ENCODE data around the gene TUBAL3.

Gene TUBAL3

GRCh38 chr10:5404208-5405041 is at the start of gene TUBAL3:
Gene TUBAL3, minus strand, starts transcription at chr10:5404828. Its CDS starts 36 bp downstream, at chr10:5404792.
- no peak for DNase-seq (ENCODE audit: low read depth in 1 of 2, low spot score in 1 of 2)

GRCh38 chr10:5453749-5454489 is 49.3 kb upstream of the TUBAL3 start:
- no peak for DNase-seq (ENCODE audit: low read depth in 1 of 2, low spot score in 1 of 2)

- DNase-seq (ENCODE audit: low read depth in 1 of 2, low spot score in 1 of 2), result no peak
Observed at GRCh38 chr10:5450605-5451384, 46.2 kb upstream of the TUBAL3 start.

GRCh38 chr10:5449823-5450222 is 45.2 kb upstream of the TUBAL3 start:
- DNase-seq (ENCODE audit: low read depth in 1 of 2, low spot score in 1 of 2), result no peak

- DNase-seq (ENCODE audit: low read depth in 1 of 2, low spot score in 1 of 2), result no peak
Observed at GRCh38 chr10:5449227-5449626, 44.6 kb upstream of the TUBAL3 start.

- DNase-seq (ENCODE audit: low read depth in 1 of 2, low spot score in 1 of 2), result no peak
Observed at GRCh38 chr10:5448333-5449001, 43.8 kb upstream of the TUBAL3 start.

- peak in 1 of 2 donors; percentile 36 for DNase-seq (ENCODE audit: low read depth in 1 of 2, low spot score in 1 of 2)
Observed at GRCh38 chr10:5447611-5448071, 43.0 kb upstream of the TUBAL3 start.

- no peak for DNase-seq (ENCODE audit: low read depth in 1 of 2, low spot score in 1 of 2)
Observed at GRCh38 chr10:5447056-5447455, 42.4 kb upstream of the TUBAL3 start.

GRCh38 chr10:5446390-5446926 is 41.8 kb upstream of the TUBAL3 start:
- peak; percentile 30 to 67 for DNase-seq (ENCODE audit: low read depth in 1 of 2, low spot score in 1 of 2)

- no peak for DNase-seq (ENCODE audit: low read depth in 1 of 2, low spot score in 1 of 2)
Observed at GRCh38 chr10:5445006-5445405, 40.4 kb upstream of the TUBAL3 start.

- no peak for DNase-seq (ENCODE audit: low read depth in 1 of 2, low spot score in 1 of 2)
Observed at GRCh38 chr10:5443429-5443828, 38.8 kb upstream of the TUBAL3 start.

GRCh38 chr10:5442990-5443370 is 38.4 kb upstream of the TUBAL3 start:
- DNase-seq (ENCODE audit: low read depth in 1 of 2, low spot score in 1 of 2), result no peak

GRCh38 chr10:5442065-5442989 is 37.7 kb upstream of the TUBAL3 start:
- peak in 1 of 2 donors; percentile 32 for DNase-seq (ENCODE audit: low read depth in 1 of 2, low spot score in 1 of 2)

GRCh38 chr10:5441106-5441505 is 36.5 kb upstream of the TUBAL3 start:
- DNase-seq (ENCODE audit: low read depth in 1 of 2, low spot score in 1 of 2), result no peak

GRCh38 chr10:5440206-5440605 is 35.6 kb upstream of the TUBAL3 start:
- DNase-seq (ENCODE audit: low read depth in 1 of 2, low spot score in 1 of 2), result no peak

GRCh38 chr10:5435328-5435727 is 30.7 kb upstream of the TUBAL3 start:
- no peak for DNase-seq (ENCODE audit: low read depth in 1 of 2, low spot score in 1 of 2)

- no peak for DNase-seq (ENCODE audit: low read depth in 1 of 2, low spot score in 1 of 2)
Observed at GRCh38 chr10:5434017-5434753, 29.6 kb upstream of the TUBAL3 start.

- no peak for DNase-seq (ENCODE audit: low read depth in 1 of 2, low spot score in 1 of 2)
Observed at GRCh38 chr10:5433182-5433581, 28.6 kb upstream of the TUBAL3 start.

GRCh38 chr10:5428133-5428532 is 23.5 kb upstream of the TUBAL3 start:
- DNase-seq (ENCODE audit: low read depth in 1 of 2, low spot score in 1 of 2), result no peak
